NCI-H2196 (cell line): ENCODE data around the gene MTRF1.
"Not testable (repeated sequence)": the region's sequence is repeated elsewhere in the genome, so short reads cannot be mapped to it uniquely, and the experiment has no call there.

Source experiments
- DNase-seq: peaks from one replicate; lab custom pipeline; 2025; ENCODE audit not compliant: unreplicated experiment; lab: John Stamatoyannopoulos, UW

Gene MTRF1

GRCh38 chr13:41282129-41282571, 18.8 kb upstream of the MTRF1 start:
- DNase-seq: no peak

- not testable (repeated sequence) for DNase-seq
Measured at GRCh38 chr13:41279156-41279555, 15.8 kb upstream of the MTRF1 start.

DNA sequence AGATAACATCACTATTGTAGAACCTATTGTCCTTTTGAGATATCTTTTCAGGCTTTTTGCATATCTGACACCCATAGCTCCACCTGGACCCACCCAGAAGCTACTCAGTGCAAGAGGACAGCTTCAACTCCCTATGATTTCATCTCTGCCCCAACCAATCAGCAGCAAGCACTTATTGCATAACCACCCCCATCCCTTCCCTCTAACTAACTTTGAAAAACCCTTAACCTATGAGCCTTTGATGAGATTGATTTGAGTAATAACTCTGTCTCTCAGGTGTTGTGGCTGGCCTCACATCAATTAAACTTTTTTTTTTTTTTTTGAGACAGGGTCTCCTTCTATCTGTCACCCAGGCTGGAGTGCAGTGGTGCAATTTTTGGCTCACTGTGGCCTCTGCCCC, 13.4 kb upstream of the MTRF1 start:
- DNase-seq: no peak

- no peak for DNase-seq
Measured at GRCh38 chr13:41274881-41275280, 11.5 kb upstream of the MTRF1 start.

DNA sequence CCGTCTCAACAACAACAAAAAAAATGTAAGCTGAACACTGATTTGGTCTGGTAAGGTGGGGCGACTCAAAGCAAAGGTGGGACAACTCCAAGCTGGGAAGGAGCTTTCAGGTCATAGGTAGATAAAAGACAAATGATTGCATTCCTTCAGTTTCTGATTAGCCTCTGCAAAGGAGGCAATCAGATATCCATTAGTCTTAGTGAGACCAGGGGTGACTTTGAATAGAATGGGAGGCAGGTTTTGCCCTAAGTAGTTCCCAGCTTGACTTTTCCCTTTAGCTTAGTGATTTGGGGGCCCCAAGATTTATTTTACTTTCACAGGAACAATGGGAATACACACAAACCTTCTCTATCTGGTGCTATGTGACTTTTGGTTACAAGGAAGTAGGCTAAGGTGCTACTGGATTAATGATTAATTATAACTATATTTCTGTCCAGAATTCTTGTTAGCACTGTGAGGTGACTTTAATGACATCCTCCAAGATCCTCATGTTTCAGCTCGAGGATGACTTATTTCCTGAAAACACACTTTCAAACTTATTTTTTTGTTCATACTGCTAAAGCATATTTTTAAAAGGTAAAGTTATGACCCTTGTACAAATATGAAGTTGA, 10.6 kb upstream of the MTRF1 start:
- no peak for DNase-seq

DNA sequence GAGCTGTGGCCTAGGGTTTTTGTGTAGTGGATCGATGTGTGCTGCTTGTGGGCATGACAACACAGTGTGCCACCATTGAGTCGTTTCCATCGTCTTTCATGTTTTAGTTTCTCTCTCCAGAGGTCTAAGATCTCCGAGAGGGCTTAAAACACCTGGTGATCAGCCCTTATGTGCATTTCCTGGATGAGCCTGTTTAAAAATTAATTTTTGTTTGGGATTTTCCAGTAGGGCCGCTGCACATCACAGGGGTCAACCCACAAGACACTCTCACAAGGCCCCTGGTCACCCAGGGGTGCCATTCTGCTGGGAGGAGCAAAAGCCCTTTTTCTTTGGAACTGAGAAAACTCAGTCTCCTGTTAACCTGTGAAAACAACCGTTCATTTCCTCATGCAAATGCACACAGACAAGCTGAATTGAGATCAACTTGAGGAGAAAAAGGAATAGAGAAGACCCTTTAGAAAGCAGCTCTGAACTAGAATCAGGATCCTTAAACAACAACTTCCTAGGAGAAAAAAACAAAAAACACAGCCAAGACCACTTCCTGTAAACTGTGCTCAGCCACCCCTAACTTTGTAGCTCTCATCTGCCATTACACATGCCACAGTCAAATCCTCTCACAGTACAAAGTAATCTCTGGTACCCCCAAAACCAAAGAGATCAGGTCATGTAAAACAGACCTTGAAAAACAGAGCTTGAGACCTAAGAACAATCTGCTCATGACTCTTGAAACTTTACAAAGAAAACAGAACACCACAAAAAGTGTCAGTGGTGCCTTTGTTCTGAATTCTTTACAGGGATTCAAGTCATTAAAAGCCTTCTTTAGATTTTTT, 8.3 kb upstream of the MTRF1 start:
- no peak for DNase-seq

GRCh38 chr13:41268764-41269163, 5.4 kb upstream of the MTRF1 start:
- peak; percentile 12 for DNase-seq

DNA sequence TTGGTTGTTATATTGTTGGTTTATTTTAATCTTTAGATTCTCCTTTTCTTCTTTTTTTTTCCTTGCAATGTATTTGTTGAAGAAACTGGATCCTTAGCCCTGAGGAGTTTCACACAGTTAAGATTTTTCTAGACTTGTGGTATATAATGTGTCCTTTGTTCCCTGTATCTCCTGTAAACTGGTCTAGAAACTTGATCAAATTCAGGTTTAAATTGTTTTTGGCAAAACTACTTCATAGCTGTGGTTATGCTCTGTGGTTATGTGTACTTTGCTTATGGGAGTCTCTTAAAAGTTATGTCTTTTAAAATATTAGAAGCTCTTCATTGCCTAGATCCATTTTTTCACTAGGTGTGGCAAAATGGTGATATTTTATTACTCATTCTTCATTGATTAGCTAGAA, 3.7 kb upstream of the MTRF1 start:
- no peak for DNase-seq

GRCh38 chr13:41259875-41260501, 3.4 kb downstream of the MTRF1 start:
- no peak for DNase-seq

- DNase-seq: no peak
Measured at GRCh38 chr13:41257535-41257934, 5.8 kb downstream of the MTRF1 start.

GRCh38 chr13:41254902-41255301, 8.5 kb downstream of the MTRF1 start:
- DNase-seq: no peak

DNA sequence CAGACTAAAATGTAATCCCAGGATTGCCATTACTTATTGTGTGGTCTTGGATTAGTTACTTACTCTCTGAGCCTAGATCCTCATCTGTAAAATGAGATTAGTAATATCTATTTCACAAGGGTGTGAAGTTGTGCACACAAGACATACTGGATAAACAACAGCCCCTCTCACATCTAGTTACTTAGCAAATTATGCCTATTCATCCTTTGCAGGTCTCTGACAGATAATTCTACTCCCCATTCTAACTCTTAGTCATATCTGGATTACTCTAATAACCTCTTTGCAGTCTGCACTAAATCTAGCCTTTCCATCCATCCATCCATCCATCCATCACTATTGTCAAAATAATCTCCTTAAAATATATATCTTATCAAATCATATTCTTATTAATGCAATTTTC, 12.4 kb downstream of the MTRF1 start:
- no peak for DNase-seq

GRCh38 chr13:41246969-41247680, 16.3 kb downstream of the MTRF1 start:
- no peak for DNase-seq

- no peak for DNase-seq
Measured at GRCh38 chr13:41244556-41244955, 18.8 kb downstream of the MTRF1 start.

GRCh38 chr13:41241626-41242025, 21.8 kb downstream of the MTRF1 start:
- no peak for DNase-seq

GRCh38 chr13:41236369-41236768, 27.0 kb downstream of the MTRF1 start:
- no peak for DNase-seq

- no peak for DNase-seq
Measured at GRCh38 chr13:41232578-41233480, 30.5 kb downstream of the MTRF1 start.

GRCh38 chr13:41231786-41232185, 31.6 kb downstream of the MTRF1 start:
- peak; percentile 25 for DNase-seq

DNA sequence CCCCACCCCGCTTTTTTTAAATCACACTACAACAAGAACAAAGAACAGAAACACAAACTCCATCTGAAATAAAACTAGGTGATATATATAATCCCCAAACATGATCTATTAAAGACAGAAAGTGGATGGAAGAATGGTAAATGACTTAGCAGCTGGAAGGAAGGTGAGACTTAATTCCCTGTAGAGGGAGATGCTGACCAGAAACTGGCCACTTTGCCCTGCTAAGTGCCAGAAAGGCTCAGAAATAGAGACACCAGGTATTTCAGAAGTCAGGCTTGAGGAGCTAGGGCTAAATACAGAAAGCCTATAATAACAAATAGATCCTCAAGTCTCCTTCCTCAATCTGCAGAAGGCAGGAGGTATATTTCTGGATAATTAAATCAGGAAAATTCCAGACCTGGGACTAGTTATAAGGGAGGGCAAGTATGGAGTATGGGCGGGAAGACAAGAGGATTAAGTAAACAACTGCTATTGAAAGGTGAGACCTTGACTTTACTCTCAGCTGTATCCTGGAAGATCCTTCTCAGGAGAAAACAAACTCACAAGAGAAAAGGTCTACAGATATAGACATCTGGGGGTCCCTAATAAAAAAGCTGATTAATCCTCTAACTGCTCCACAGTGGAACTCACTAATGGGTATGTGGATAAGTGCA, 32.2 kb downstream of the MTRF1 start:
- no peak for DNase-seq

- no peak for DNase-seq
Measured at GRCh38 chr13:41229356-41229755, 34.0 kb downstream of the MTRF1 start.
